ENCODE data around the gene EHMT1.
"Not testable (repeated sequence)": the region's sequence is repeated elsewhere in the genome, so short reads cannot be mapped to it uniquely, and the experiment has no call there.

The EHMT1 gene

DNA sequence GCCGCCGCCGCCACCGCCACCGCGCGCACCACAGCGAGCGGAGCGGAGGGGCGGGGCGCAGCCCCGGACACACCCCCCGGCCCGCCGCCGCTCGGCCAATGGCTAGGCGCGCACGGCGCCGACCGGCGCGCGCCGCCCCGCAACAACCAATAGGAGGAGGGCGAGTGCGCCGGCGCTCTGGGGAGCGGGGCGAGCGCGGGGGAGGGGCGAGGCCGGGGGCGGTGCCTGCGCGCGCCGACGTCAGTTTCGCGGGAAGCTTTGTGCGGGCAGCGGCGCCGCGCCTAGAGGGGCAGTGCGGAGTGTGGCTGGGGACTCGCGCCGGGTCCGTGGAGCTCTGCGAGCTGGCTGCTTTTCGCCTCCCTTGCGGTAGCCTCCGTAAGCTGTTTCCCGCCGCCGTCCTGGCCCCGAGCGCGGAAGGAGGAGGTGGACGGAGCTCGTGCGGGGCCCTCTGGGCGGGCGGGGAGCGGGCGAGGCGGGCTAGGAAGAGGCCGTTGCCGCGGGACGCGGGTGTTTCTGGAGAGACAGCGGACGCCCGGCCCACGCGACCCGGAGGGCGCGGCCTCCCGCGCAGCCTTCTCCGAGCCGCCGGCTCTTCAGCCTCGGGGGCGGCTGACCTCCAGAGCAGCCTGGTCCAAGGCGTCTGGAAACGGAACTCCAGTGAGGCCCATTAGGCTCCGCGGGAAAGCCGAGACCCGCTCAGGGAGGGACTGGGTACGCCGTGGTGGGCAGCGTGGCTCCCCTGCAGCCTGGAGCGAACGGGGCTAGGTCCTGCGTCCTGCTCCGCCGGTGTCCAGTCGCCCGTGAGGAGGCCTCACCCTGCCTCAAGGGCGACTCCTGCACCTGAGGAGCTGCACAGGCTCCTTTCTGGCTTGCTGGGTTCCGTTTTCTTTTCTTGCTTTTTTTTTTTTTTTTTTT lies 28.1 kb upstream of the EHMT1 start, which contains the start of gene ZMYND19:
ZMYND19 (minus strand) TSS at position 44 of the 915 bp plus-strand sequence. CDS start 249 bp downstream, outside the sequence.
- peak; percentile 88 to 90 for DNase-seq

DNA sequence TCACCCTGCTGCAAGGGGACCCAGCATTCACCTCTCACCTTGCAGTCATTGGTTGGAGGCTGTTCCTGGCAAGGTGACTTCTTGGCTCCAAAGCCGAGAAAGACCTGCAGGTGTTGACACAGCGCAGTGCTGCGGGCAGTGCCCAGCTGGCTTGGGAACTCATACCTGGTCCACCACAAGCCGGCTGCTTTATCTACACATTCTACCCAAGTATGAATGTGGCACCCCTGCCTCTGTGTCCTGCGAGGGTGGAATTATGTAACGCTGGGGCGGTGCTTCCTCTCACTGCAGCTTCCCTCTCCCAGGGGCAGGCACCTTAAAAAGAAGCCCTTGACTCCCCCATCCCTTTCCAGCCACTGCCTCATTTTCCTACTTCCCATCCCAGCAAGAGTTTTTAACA lies 26.0 kb upstream of the EHMT1 start:
- DNase-seq = no peak

DNA sequence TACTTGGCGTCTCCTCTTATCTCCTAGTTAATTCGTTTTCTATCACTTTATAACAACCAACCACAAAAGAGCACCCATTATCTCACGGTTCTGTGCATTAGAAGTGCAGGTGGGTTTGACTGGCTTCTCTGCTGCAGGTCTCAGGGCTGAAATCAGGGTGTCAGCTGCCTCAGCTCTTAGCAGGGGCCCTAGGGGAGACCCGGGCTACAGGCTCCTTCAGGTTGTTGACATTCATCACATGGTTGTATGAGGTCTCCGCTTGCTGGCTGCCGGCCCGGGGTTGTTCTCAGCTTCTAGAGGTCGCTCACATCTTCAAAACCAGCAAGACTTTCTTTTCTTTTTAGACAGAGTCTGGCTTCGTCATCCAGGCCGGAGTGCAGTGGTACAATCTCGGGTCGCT lies 25.6 kb upstream of the EHMT1 start:
- no peak for DNase-seq

DNA sequence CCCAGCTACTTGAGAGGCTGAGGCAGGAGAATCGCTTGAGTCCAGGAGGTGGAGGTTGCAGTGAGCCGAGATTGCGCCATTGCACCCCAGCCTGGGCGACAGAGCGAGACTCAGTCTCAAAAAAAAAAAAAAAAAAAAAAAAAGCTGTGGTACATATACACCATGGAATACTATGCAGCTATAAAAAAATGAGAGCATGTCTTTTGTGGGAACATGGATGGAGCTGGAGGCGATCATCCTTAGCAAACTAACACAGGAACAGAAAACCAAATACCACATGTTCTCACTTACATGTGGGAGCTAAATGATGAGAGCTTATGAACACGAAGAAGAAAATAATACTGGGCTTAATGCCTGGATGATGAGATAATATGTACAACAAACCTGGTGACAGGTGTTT lies 22.2 kb upstream of the EHMT1 start:
- DNase-seq = not testable (repeated sequence)

DNA sequence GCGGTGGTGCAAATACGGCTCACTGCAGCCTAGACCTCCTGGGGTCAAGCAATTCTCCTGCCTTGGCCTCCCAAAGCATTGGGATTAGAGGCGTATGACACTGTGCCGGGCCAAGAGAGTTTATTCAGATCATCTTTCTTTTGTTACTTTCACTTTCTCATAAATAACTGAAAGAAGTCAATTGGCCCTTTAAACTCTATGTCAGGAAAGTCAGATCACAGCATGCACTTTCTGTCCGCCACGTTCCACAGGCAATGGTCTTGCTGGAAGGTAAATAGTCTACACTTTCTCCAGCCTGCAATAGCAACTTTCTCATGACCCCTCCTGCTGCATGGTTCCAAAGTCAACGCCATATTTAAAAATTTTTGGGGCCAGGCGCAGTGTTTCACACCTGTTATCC lies 19.9 kb upstream of the EHMT1 start:
- no peak for DNase-seq

DNA sequence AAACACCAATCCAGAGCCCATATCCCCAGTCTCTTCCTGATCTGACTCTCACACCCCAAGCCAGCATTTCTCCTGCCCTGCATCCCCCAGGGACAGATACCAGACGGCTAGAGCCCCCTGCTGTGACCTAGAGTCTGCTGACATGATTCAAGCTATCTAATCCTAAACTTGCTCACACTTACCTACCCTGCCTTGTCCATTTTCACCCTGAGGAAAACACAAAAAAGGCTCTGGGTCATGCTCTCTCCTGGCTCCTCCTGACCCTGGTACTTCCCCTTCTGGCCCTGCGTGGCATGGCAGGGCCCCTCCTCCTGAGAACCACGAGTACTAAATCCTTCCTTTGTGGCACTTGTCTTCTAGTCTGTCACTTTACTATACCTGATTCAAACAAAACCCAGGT lies 16.1 kb upstream of the EHMT1 start:
- no peak for DNase-seq

GRCh38 chr9:137603879-137604278 lies 14.9 kb upstream of the EHMT1 start:
- DNase-seq = no peak

GRCh38 chr9:137604345-137605086 lies 14.3 kb upstream of the EHMT1 start:
- DNase-seq = no peak

DNA sequence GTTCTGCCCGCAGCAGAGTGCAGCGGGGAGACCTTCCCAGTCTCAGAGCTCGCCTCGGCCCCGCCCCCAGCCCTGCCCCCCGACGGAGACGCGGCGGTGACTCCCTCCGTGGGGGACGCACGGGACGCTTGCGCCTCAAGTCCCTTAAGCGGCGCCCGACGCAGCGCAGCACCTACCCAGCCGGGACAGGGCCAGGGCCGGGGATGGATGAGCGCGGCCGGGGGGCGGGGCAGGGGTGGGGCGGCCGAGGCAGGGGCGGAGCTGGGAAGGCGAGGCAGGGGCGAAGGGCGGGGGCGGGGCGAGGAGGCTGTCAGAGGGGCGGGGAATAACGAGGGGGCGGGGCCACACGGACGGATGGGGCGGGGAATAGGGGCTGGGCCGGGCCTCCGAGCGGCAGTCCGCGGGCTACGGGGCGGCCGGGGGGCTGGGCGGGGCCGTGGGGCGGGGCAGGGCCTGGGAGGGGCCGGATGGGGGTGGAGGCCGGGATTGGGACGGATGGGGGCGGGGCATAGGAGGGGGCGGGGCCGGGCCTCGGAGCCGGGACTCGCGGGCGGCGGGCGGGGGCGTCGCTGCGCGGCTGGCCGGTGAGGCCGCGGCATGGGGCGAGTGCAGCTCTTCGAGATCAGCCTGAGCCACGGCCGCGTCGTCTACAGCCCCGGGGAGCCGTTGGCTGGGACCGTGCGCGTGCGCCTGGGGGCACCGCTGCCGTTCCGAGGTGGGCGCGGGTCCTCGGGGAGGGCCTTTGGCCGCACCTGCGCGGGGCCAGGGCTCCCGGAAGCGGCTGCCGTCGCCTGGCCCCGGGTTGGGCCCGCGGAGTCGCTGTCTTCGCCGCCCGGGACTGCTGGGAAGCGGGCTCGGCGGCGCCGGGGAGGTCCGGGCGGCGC lies 13.4 kb upstream of the EHMT1 start, which contains the start of gene ARRDC1:
ARRDC1 (plus strand) TSS at position 566 of the 884 bp plus-strand sequence; CDS start at position 598, 32 bp downstream.
- DNase-seq = peak; percentile 94 to 95

DNA sequence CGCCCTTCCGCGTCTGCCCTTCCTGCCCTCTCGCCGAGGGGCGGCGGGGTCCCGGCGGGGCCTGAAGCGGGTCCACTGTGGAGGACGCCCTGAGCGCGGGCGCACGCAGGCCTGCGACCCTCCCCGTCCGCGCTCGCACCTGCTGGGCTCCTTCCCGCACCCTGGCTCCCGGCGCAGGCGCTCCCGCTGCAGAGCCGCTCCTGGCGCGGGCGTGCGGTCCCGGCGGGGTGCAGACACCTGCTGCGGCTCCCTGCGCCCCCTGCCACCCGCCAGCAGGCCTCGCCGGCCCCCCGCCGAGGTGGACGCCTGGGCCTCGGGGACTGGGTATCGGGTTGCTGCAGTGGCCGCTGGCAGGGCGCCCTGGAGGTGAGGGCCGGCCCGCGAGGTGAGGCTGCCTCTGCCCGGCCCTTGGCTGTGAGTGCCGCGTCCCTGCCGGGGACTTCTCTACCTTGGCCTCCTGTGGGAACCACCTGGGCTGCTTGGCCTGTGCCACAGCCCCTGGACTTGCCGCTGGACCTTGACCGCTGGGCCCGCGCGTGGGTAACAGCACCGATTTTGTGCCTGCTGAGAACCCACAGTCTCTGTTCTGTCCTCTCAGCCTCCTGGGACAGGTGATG lies 12.7 kb upstream of the EHMT1 start:
- no peak for DNase-seq

DNA sequence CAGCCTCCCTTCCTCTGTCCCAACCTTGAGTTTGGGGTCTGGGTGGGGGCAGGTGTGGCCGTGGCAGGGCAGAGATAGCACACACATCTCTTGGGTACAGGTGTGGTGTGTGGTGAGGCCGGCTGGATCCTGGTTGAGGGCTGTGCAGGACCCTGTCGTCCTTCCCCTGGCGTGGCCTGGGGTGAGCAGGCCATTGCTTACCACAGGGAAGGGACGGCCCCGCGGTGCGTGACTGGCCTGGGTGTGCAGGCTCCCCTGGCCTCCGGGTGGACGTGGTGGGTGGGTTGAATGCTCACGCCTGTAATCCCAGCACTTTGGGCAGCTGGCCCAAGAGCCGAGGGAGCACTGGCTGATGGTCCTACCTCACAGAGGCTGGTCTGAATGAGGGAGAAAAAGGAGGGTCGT lies 12.1 kb upstream of the EHMT1 start:
- DNase-seq = no peak

DNA sequence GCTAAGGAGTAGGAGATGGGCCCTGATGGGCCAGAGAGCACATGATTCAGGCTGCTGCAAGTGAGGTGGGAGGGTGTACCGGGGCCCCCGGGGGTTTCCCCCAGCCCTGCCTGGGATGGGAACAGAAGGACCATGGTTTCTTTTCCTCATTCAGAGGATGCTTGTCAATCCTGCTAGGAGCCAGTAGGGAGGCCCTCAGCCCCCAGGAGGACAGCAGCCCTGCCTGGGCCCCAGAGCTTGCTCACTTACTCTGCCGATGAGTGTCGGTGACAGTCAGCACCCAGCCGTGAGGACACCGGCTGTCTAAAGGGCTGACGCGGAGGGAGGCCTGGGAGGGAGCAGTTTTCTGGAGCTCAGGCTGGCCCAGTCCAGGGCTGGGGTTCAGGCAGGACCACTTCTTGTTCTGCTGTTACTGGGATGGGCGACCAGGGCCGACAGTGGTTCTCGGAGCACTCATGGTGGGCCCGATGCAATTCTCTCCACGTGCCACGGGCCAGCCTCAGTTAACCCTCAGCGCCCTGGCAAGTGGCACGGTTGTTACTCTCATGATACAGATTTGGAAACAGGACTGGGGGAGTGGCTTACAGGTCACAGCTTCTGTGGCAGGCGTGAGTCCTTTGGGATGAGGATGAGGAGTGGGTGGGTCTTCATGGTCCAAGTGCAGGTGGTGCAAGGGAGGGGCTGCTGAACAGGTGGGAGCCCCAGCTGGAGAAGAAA lies 11.5 kb upstream of the EHMT1 start:
- DNase-seq = no peak

- no peak for DNase-seq
Measured at GRCh38 chr9:137610944-137611343, 7.9 kb upstream of the EHMT1 start.

- DNase-seq = no peak
Measured at GRCh38 chr9:137611623-137612609, 6.9 kb upstream of the EHMT1 start.

GRCh38 chr9:137612741-137613142 lies 6.1 kb upstream of the EHMT1 start:
- no peak for DNase-seq

GRCh38 chr9:137613259-137613658 lies 5.5 kb upstream of the EHMT1 start:
- DNase-seq = no peak

DNA sequence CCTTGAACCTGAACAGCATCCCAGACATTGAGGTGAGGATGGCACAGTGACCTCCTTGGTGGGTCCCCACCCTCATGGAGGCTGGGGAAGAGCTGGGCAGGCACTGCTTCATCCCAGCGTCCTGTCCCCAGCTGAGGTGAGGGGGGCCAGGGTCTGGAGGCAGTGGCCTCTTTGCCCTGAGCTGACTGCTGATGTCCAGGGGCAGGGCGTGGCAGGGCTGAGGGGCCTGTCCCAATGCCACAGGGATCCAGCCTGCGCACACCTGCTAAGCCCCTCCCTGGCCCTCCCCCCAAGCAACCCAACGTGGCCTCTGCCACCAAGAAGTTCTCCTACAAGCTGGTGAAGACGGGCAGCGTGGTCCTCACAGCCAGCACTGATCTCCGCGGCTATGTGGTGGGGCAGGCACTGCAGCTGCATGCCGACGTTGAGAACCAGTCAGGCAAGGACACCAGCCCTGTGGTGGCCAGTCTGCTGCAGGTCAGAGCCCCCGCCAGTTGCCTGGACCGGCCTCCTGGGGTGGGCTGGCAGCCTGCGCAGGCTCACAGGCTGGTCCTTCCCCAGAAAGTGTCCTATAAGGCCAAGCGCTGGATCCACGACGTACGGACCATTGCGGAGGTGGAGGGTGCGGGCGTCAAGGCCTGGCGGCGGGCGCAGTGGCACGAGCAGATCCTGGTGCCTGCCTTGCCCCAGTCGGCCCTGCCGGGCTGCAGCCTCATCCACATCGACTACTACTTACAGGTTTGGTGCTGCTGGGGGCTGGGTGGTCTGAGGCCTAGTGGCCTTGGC lies 4.9 kb upstream of the EHMT1 start:
- DNase-seq = no peak

DNA sequence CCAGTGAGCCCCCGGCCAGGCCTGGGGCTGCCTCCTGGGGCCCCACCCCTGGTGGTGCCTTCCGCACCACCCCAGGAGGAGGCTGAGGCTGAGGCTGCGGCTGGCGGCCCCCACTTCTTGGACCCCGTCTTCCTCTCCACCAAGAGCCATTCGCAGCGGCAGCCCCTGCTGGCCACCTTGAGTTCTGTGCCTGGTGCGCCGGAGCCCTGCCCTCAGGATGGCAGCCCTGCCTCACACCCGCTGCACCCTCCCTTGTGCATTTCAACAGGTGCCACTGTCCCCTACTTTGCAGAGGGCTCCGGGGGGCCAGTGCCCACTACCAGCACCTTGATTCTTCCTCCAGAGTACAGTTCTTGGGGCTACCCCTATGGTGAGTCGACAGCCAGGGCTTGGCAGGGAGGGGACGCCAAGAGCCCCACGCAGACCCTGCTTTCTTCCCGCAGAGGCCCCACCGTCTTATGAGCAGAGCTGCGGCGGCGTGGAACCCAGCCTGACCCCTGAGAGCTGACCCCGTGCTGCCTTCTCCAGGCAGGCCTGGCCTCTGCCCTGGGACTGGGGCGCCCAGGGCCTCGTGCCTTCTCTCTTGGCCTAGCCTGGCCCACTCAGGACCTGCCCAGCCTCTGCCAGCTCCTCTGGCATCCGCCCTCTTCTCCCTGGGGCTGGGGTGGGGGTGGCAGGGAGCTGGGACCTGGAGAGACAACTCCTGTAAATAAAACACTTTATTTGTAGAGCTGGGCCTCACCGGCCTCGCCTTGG lies 4.0 kb upstream of the EHMT1 start:
- no peak for DNase-seq

- DNase-seq = no peak
Measured at GRCh38 chr9:137615387-137615871, 3.4 kb upstream of the EHMT1 start.
